ENCODE measurements around the gene UBE2J2.

- TF ChIP-seq, protein P1, sequence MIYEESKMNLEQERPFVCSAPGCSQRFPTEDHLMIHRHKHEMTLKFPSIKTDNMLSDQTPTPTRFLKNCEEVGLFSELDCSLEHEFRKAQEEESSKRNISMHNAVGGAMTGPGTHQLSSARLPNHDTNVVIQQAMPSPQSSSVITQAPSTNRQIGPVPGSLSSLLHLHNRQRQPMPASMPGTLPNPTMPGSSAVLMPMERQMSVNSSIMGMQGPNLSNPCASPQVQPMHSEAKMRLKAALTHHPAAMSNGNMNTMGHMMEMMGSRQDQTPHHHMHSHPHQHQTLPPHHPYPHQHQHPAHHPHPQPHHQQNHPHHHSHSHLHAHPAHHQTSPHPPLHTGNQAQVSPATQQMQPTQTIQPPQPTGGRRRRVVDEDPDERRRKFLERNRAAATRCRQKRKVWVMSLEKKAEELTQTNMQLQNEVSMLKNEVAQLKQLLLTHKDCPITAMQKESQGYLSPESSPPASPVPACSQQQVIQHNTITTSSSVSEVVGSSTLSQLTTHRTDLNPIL (CRISPR knock-in tag; IDR thresholded peaks at IDR 0.05; ENCODE audit: low read depth), result no peak
- TF ChIP-seq, protein P2, sequence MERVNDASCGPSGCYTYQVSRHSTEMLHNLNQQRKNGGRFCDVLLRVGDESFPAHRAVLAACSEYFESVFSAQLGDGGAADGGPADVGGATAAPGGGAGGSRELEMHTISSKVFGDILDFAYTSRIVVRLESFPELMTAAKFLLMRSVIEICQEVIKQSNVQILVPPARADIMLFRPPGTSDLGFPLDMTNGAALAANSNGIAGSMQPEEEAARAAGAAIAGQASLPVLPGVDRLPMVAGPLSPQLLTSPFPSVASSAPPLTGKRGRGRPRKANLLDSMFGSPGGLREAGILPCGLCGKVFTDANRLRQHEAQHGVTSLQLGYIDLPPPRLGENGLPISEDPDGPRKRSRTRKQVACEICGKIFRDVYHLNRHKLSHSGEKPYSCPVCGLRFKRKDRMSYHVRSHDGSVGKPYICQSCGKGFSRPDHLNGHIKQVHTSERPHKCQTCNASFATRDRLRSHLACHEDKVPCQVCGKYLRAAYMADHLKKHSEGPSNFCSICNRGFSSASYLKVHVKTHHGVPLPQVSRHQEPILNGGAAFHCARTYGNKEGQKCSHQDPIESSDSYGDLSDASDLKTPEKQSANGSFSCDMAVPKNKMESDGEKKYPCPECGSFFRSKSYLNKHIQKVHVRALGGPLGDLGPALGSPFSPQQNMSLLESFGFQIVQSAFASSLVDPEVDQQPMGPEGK (CRISPR knock-in tag; IDR thresholded peaks at IDR 0.05; ENCODE audit: borderline replicate concordance), result no peak
- no peak for TF ChIP-seq ARNTL (CRISPR knock-in tag; IDR thresholded peaks at IDR 0.05; ENCODE audit: borderline replicate concordance, low read depth)
These were observed 33.9 kb downstream of the UBE2J2 start for GRCh38 chr1:1239614-1240347.

All from SK-N-SH treated with all-trans-retinoic acid at 6 μM for 48 hours (cell line).